Measurements from ENCODE around the gene RNF112. TPM values are rescaled to one million over a fixed set of nuclear protein-coding genes. Genes with fewer than 3 reads are reported as not detected.

The RNF112 gene
- total RNA-seq, 4 donors from 2014 or later, result 2.2 to 7.2 (median 3.9) TPM

GRCh38 chr17:19408346-19408710 is 2.7 kb upstream of the RNF112 start:
- H3K9me3 ChIP-seq, result no peaks in the 10 kb centered on the region
- no peak for DNase-seq
- peaks cover 0 to 12% (median 0%) of the 10 kb centered on the region in 4 donors for H3K4me1 ChIP-seq
- no peak for TF ChIP-seq CTCF (IDR thresholded peaks at IDR 0.05)
- TF ChIP-seq POLR2A (IDR thresholded peaks at IDR 0.05), result no peak
- TF ChIP-seq POLR2AphosphoS5 (IDR thresholded peaks at IDR 0.05), result no peak
- TF ChIP-seq EP300 (IDR thresholded peaks at IDR 0.05; ENCODE audit: low read depth), result no peak
- H3K27ac ChIP-seq, result no peak overlapping the region
- H3K27me3 ChIP-seq, result no peaks in the 10 kb centered on the region
- intact Hi-C loops (cut with DNase I; ENCODE audit: low total_unique reads), result no loop called here
- in situ Hi-C loops (cut with MboI; ENCODE audit: low pct_ligation_motif_present in 1 of 4, low pct_unique_long_range_greater_than_20kb in 1 of 4, low sequenced_read_pairs in 3 of 4), result no loop called here
- WGBS, 2 donors (ENCODE audit: low coverage in 1 of 2), result 95% methylated on average over 2 of the region's 2 CpGs; no CpG with 5 or more reads in 1 of the 2 donors
- H3K36me3 ChIP-seq, result no peaks in the 10 kb centered on the region
- no peak overlapping the region for H3K4me3 ChIP-seq

DNA sequence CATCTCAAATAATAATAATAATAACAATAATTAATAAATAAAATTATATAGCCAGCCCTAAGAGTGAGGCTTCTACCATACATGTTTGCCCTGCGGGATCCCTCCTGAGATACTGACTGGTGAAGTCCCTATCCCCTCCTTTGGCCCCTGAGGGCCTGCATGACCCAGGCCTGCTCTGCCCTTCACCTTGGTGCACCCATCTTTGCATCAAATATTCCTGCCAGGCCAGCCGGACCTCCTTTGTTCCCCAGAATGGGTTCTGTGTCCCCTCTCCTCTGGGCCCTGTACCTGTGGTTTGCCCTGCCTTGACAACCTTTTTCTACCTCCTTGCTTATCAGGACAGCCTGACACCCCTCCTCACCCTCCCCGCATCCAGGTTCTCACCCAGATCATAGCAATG is 2.0 kb upstream of the RNF112 start:
- H3K36me3 ChIP-seq, result no peaks in the 10 kb centered on the region
- peaks cover 0 to 12% (median 0%) of the 10 kb centered on the region in 4 donors for H3K4me1 ChIP-seq
- no peaks in the 10 kb centered on the region for H3K27me3 ChIP-seq
- no peak for TF ChIP-seq POLR2AphosphoS5 (IDR thresholded peaks at IDR 0.05)
- TF ChIP-seq EP300 (IDR thresholded peaks at IDR 0.05; ENCODE audit: low read depth), result no peak
- TF ChIP-seq CTCF (IDR thresholded peaks at IDR 0.05), result no peak
- TF ChIP-seq POLR2A (IDR thresholded peaks at IDR 0.05), result no peak
- in situ Hi-C loops (cut with MboI; ENCODE audit: low pct_ligation_motif_present in 1 of 4, low pct_unique_long_range_greater_than_20kb in 1 of 4, low sequenced_read_pairs in 3 of 4), result no loop called here
- no peak for DNase-seq
- intact Hi-C loops (cut with DNase I; ENCODE audit: low total_unique reads), result no loop called here
- WGBS, 2 donors (ENCODE audit: low coverage in 1 of 2), result 95 to 100% methylated on average over 2 to 3 of the region's 3 CpGs
- H3K4me3 ChIP-seq, result no peak overlapping the region
- no peaks in the 10 kb centered on the region for H3K9me3 ChIP-seq
- H3K27ac ChIP-seq, result no peak overlapping the region

GRCh38 chr17:19409509-19409908 is 1.5 kb upstream of the RNF112 start:
- Histone ChIP-seq H3K27ac (no peak overlapping the region), H3K4me3 (no peak overlapping the region), H3K9me3 (no peaks in the 10 kb centered on the region), H3K4me1 (peaks cover 0 to 12% (median 0%) of the 10 kb centered on the region in 4 donors), H3K36me3 (no peaks in the 10 kb centered on the region), H3K27me3 (no peaks in the 10 kb centered on the region)
- intact Hi-C loops (cut with DNase I; ENCODE audit: low total_unique reads) (no loop called here), in situ Hi-C loops (cut with MboI; ENCODE audit: low pct_ligation_motif_present in 1 of 4, low pct_unique_long_range_greater_than_20kb in 1 of 4, low sequenced_read_pairs in 3 of 4) (no loop called here)
- WGBS, 2 donors (ENCODE audit: low coverage in 1 of 2), result 70% methylated on average over 3 of the region's 3 CpGs; no CpG with 5 or more reads in 1 of the 2 donors
- DNase-seq, result no peak
- TF ChIP-seq POLR2AphosphoS5 (IDR thresholded peaks at IDR 0.05) (no peak), POLR2A (IDR thresholded peaks at IDR 0.05) (no peak), EP300 (IDR thresholded peaks at IDR 0.05; ENCODE audit: low read depth) (no peak), CTCF (IDR thresholded peaks at IDR 0.05) (no peak)

DNA sequence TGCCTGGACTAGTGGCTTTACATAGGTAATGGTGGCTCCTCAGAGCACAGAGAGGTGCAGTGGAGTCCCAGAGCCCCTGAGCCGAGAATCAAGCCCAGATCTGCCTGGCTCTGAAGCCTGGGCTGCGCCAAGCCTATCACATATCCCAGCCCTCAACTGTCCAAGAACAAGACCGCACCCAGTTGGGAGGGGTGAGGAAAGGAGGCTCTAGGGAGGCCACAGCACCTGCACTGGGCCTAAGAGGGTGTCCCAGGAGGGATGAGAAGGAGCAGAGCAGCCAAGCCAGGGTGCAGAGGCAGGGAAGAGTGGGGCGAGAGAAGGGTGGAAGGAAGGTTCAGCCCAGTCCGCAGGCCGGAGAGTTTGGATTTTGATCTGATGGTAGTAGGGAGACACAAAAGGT is 941 bp upstream of the RNF112 start:
- in situ Hi-C loops (cut with MboI; ENCODE audit: low pct_ligation_motif_present in 1 of 4, low pct_unique_long_range_greater_than_20kb in 1 of 4, low sequenced_read_pairs in 3 of 4) (no loop called here), intact Hi-C loops (cut with DNase I; ENCODE audit: low total_unique reads) (no loop called here)
- Histone ChIP-seq H3K36me3 (no peaks in the 10 kb centered on the region), H3K9me3 (no peaks in the 10 kb centered on the region), H3K4me3 (no peak overlapping the region), H3K27me3 (no peaks in the 10 kb centered on the region), H3K27ac (no peak overlapping the region), H3K4me1 (peaks cover 0 to 12% (median 0%) of the 10 kb centered on the region in 4 donors)
- WGBS, 2 donors (ENCODE audit: low coverage in 1 of 2), result 91% methylated on average over 6 of the region's 6 CpGs; no CpG with 5 or more reads in 1 of the 2 donors
- no peak for DNase-seq
- TF ChIP-seq POLR2A (IDR thresholded peaks at IDR 0.05), result no peak
- no peak for TF ChIP-seq CTCF (IDR thresholded peaks at IDR 0.05)
- no peak for TF ChIP-seq POLR2AphosphoS5 (IDR thresholded peaks at IDR 0.05)
- no peak for TF ChIP-seq EP300 (IDR thresholded peaks at IDR 0.05; ENCODE audit: low read depth)

Data from transverse colon (tissue), 4 donors.